GM12801 (cell line): ENCODE data around the gene PRPF31.

Experiments
- TF ChIP-seq, protein P1 (sequence below): IDR thresholded peaks from one replicate; pipeline ENCODE4 v1.5.1; 2011; ENCODE audit warnings: control low read depth; ENCODE audit not compliant: insufficient read length; ENCODE audit errors: extremely low read depth

The PRPF31 gene

DNA sequence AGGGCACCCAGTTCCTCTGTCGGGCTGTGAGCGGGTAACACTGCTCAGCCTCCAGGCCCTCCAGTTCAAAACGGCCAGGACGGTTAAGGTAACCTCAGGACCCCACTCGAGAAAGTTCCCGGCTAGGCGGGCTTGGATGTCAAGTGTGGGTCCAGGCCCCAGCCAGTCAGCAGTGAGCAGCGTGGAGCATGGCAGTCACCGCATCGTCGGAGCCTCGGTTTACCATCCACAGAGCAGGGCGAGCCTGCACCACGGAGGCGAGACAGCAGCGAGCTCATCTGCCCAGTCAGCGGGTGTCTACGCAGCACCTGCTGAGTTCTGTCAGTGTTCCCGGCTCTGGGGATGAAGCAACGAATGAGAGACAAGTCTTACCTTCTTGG is 14.1 kb downstream of the PRPF31 start:
- TF ChIP-seq, protein P1, sequence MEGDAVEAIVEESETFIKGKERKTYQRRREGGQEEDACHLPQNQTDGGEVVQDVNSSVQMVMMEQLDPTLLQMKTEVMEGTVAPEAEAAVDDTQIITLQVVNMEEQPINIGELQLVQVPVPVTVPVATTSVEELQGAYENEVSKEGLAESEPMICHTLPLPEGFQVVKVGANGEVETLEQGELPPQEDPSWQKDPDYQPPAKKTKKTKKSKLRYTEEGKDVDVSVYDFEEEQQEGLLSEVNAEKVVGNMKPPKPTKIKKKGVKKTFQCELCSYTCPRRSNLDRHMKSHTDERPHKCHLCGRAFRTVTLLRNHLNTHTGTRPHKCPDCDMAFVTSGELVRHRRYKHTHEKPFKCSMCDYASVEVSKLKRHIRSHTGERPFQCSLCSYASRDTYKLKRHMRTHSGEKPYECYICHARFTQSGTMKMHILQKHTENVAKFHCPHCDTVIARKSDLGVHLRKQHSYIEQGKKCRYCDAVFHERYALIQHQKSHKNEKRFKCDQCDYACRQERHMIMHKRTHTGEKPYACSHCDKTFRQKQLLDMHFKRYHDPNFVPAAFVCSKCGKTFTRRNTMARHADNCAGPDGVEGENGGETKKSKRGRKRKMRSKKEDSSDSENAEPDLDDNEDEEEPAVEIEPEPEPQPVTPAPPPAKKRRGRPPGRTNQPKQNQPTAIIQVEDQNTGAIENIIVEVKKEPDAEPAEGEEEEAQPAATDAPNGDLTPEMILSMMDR: no peak

- TF ChIP-seq, protein P1: no peak
Observed at GRCh38 chr19:54133312-54133956, 17.9 kb downstream of the PRPF31 start.

GRCh38 chr19:54133957-54134590 is 18.5 kb downstream of the PRPF31 start:
- TF ChIP-seq, protein P1: no peak

DNA sequence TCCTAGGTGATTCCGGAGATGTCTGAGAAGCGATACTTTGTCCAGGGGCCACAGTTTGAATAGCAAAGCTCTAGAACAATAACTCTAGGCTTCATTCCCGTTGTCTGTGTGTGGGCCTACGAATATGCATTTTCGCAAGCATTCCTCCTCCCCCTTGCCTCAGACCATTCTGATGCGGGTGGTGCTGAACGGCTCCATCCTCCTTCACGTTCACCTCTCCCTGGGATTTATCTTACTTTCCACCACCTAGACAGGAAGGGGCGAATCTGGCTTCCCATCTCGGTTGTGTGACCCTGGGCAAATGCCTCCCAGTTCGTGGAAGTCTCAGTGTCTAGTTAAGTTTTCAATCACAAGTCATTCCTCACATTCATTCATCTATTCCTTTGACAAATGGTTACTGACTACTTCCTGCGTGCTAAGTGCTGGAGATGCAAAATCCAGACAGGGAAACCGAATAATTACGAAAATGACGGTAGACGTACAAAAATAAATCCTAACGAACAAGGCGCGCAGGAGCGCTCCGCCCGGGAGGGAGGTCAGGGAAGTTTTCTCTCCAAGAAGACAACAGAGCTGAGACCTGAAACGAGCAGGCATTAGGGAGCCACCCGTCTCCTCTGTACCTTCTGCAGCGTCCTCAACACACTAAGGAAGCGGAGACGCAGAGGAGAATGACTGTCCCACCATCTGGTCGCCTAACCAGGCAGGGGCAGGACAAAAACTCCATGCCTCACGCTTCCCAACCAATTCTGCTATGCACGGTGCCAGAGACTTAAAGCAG is 20.7 kb downstream of the PRPF31 start:
- TF ChIP-seq, protein P1: no peak

GRCh38 chr19:54136864-54137698 is 21.5 kb downstream of the PRPF31 start:
- TF ChIP-seq, protein P1: no peak

- TF ChIP-seq, protein P1: no peak
Observed at GRCh38 chr19:54137699-54138488, 22.3 kb downstream of the PRPF31 start, which contains the start of gene CNOT3. Gene CNOT3 (plus strand): TSS chr19:54137762. CDS start chr19:54142979, 5,217 bp downstream.
